Liver (tissue), 3 donors: ENCODE measurements around the gene CD40.

Experiments
- CTCF ChIP-seq: fragments of 150-350 bp; IDR thresholded peaks from 2 replicates; pipeline ENCODE4 v1.5.1; 2017; ENCODE audit warnings: improper control_type of control experiment, low read depth, low read length; ENCODE audit not compliant: missing input control
- EGR1 ChIP-seq, 2 donors: IDR thresholded peaks; 2 replicates each; pipeline ENCODE4 v1.6.1; 2016 to 2018; ENCODE audit warnings: antibody characterized with exemption in 2 of 2, low read depth in 2 of 2
- GABPA ChIP-seq, 2 donors: IDR thresholded peaks in 1 of 2; conservative IDR thresholded peaks in 1 of 2; 2 replicates each; pipeline ENCODE4 v1.6.1; 2016; ENCODE audit warnings: antibody characterized with exemption in 2 of 2, mild to moderate bottlenecking in 1 of 2, moderate library complexity in 1 of 2
- HNF4G ChIP-seq: IDR thresholded peaks from 2 replicates; pipeline ENCODE4 v1.6.1; 2016; ENCODE audit warnings: antibody characterized with exemption
- RAD21 ChIP-seq, 2 donors: IDR thresholded peaks; 2 replicates each; pipeline ENCODE4 v1.6.1; 2016; ENCODE audit warnings: antibody characterized with exemption in 2 of 2, mild to moderate bottlenecking in 2 of 2
- SP1 ChIP-seq: IDR thresholded peaks from 2 replicates; pipeline ENCODE4 v1.6.1; 2018; ENCODE audit warnings: antibody characterized with exemption, mild to moderate bottlenecking
- TAF1 ChIP-seq: conservative IDR thresholded peaks from 2 replicates; pipeline ENCODE4 v1.6.1; 2016; ENCODE audit warnings: antibody characterized with exemption, mild to moderate bottlenecking
- YY1 ChIP-seq: IDR thresholded peaks from 2 replicates; pipeline ENCODE4 v1.6.1; 2016; ENCODE audit warnings: antibody characterized with exemption, mild to moderate bottlenecking
- TF ChIP-seq, protein P1 (sequence below): IDR thresholded peaks from 2 replicates; pipeline ENCODE4 v1.6.1; 2016; ENCODE audit warnings: antibody characterized with exemption
- TF ChIP-seq, protein P2 (sequence below): IDR thresholded peaks from 2 replicates; pipeline ENCODE4 v1.6.1; 2016; ENCODE audit warnings: antibody characterized with exemption, mild to moderate bottlenecking
- TF ChIP-seq, protein P3 (sequence below): IDR thresholded peaks from 2 replicates; pipeline ENCODE4 v1.6.1; 2016; ENCODE audit warnings: antibody characterized with exemption
- TF ChIP-seq, protein P4 (sequence below): IDR thresholded peaks from 2 replicates; pipeline ENCODE4 v1.6.1; 2016; ENCODE audit warnings: antibody characterized with exemption
- donor health status: healthy.
- donor health status: healthy.

GRCh38 chr20:46120136-46120535 lies 2.0 kb downstream of the CD40 start:
- no peak for TF ChIP-seq CTCF
- TF ChIP-seq, protein P1, sequence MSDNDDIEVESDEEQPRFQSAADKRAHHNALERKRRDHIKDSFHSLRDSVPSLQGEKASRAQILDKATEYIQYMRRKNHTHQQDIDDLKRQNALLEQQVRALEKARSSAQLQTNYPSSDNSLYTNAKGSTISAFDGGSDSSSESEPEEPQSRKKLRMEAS, result no peak
- TF ChIP-seq, protein P2, sequence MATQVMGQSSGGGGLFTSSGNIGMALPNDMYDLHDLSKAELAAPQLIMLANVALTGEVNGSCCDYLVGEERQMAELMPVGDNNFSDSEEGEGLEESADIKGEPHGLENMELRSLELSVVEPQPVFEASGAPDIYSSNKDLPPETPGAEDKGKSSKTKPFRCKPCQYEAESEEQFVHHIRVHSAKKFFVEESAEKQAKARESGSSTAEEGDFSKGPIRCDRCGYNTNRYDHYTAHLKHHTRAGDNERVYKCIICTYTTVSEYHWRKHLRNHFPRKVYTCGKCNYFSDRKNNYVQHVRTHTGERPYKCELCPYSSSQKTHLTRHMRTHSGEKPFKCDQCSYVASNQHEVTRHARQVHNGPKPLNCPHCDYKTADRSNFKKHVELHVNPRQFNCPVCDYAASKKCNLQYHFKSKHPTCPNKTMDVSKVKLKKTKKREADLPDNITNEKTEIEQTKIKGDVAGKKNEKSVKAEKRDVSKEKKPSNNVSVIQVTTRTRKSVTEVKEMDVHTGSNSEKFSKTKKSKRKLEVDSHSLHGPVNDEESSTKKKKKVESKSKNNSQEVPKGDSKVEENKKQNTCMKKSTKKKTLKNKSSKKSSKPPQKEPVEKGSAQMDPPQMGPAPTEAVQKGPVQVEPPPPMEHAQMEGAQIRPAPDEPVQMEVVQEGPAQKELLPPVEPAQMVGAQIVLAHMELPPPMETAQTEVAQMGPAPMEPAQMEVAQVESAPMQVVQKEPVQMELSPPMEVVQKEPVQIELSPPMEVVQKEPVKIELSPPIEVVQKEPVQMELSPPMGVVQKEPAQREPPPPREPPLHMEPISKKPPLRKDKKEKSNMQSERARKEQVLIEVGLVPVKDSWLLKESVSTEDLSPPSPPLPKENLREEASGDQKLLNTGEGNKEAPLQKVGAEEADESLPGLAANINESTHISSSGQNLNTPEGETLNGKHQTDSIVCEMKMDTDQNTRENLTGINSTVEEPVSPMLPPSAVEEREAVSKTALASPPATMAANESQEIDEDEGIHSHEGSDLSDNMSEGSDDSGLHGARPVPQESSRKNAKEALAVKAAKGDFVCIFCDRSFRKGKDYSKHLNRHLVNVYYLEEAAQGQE, result no peak
- TF ChIP-seq, protein P3, sequence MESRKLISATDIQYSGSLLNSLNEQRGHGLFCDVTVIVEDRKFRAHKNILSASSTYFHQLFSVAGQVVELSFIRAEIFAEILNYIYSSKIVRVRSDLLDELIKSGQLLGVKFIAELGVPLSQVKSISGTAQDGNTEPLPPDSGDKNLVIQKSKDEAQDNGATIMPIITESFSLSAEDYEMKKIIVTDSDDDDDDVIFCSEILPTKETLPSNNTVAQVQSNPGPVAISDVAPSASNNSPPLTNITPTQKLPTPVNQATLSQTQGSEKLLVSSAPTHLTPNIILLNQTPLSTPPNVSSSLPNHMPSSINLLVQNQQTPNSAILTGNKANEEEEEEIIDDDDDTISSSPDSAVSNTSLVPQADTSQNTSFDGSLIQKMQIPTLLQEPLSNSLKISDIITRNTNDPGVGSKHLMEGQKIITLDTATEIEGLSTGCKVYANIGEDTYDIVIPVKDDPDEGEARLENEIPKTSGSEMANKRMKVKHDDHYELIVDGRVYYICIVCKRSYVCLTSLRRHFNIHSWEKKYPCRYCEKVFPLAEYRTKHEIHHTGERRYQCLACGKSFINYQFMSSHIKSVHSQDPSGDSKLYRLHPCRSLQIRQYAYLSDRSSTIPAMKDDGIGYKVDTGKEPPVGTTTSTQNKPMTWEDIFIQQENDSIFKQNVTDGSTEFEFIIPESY, result no peak
- TF ChIP-seq TAF1, result no peak
- TF ChIP-seq YY1, result no peak
- no peak for TF ChIP-seq RAD21 (IDR thresholded peaks at IDR 0.05)
- TF ChIP-seq, protein P4, sequence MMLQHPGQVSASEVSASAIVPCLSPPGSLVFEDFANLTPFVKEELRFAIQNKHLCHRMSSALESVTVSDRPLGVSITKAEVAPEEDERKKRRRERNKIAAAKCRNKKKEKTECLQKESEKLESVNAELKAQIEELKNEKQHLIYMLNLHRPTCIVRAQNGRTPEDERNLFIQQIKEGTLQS, result no peak
- TF ChIP-seq GABPA (IDR thresholded peaks at IDR 0.05 in 1 of 2, conservative IDR thresholded peaks at IDR 0.05 in 1 of 2), result no peak
- TF ChIP-seq SP1, result no peak
- no peak for TF ChIP-seq HNF4G
- no peak for TF ChIP-seq EGR1 (IDR thresholded peaks at IDR 0.05; ENCODE audit: low read depth in 2 of 2)
